Right atrium auricular region (tissue), 2 donors: ENCODE results near the gene DHRS3. TPM values are rescaled to one million over a fixed set of nuclear protein-coding genes. Genes with fewer than 3 reads are reported as not detected.

ENCODE experiments used
- DNase-seq: peaks from one replicate; pipeline ENCODE4 v3.0.0-alpha.2; 2019; ENCODE audit warnings: low spot score
- H3K27ac ChIP-seq, 2 donors: fragments of 200-600 bp; sonication (generic); 1 replicate in 1 of 2; 2 replicates in 1 of 2; pipeline ENCODE4 v1.5.1; 2016 to 2019
- H3K27me3 ChIP-seq, 2 donors: fragments of 200-600 bp; sonication (generic); one replicate each; pipeline versions ENCODE4 v1.5.1 to v1.6.0; 2017 to 2019
- H3K36me3 ChIP-seq: fragments of 200-600 bp; sonication (generic); one replicate; pipeline ENCODE4 v1.5.1; 2016
- H3K4me1 ChIP-seq, 2 donors: fragments of 200-600 bp; sonication (generic); one replicate each; pipeline versions ENCODE4 v1.5.1 to v1.6.0; 2017 to 2019
- H3K4me3 ChIP-seq, 2 donors: fragments of 200-600 bp; sonication (generic); 1 replicate in 1 of 2; 2 replicates in 1 of 2; pipeline ENCODE4 v1.5.1; 2017 to 2019; ENCODE audit warnings: mild to moderate bottlenecking in 1 of 2, moderate library complexity in 1 of 2
- H3K9me3 ChIP-seq, 2 donors: fragments of 200-600 bp; sonication (generic); one replicate each; pipeline ENCODE4 v1.5.1; 2019
- total RNA-seq, 2 donors: library from RNA; depleted of rRNA; stranded (reverse); fragments of >200 nt; gene quantifications; one replicate each; pipeline ENCODE4 v1.1.0, GENCODE V29; 2016
- TF ChIP-seq, protein P1 (sequence below), 2 donors: fragments of 200-600 bp; sonication (generic); IDR thresholded peaks; one replicate each; pipeline ENCODE4 v1.5.1; 2019; ENCODE audit warnings: antibody characterized with exemption in 2 of 2

The DHRS3 gene
- total RNA-seq, 2 donors from 2014 or later, result 50.4 to 78.9 TPM

DNA sequence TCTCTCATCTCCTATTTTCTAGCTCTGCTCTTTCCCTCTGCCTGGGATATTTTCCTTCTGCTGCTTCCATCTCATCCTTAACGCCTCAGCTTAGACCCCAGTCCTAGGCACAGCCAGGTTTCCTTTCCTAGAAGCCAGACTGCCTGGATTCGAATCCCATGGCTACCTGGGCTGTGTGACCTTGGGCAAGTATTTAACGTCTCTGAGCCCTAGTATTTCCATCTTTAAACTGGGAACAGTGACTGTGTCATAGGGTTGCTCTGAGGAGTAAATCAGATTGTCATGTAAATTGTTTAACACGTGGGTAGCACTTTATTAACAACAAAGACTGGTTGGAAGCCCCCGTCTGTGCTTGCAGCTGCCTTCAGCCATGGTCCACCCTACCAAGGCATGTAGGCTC lies 18.4 kb downstream of the DHRS3 start:
- TF ChIP-seq, protein P1, sequence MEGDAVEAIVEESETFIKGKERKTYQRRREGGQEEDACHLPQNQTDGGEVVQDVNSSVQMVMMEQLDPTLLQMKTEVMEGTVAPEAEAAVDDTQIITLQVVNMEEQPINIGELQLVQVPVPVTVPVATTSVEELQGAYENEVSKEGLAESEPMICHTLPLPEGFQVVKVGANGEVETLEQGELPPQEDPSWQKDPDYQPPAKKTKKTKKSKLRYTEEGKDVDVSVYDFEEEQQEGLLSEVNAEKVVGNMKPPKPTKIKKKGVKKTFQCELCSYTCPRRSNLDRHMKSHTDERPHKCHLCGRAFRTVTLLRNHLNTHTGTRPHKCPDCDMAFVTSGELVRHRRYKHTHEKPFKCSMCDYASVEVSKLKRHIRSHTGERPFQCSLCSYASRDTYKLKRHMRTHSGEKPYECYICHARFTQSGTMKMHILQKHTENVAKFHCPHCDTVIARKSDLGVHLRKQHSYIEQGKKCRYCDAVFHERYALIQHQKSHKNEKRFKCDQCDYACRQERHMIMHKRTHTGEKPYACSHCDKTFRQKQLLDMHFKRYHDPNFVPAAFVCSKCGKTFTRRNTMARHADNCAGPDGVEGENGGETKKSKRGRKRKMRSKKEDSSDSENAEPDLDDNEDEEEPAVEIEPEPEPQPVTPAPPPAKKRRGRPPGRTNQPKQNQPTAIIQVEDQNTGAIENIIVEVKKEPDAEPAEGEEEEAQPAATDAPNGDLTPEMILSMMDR (IDR thresholded peaks at IDR 0.05), result no peak
- no peaks in the 10 kb centered on the region for H3K36me3 ChIP-seq
- H3K27me3 ChIP-seq, result no peaks in the 10 kb centered on the region
- H3K9me3 ChIP-seq, result no peaks in the 10 kb centered on the region
- peaks cover 0 to 100% of the 10 kb centered on the region in 2 donors for H3K4me1 ChIP-seq
- peak overlapping the region; percentile 54 to 68 for H3K27ac ChIP-seq
- no peak for DNase-seq
- H3K4me3 ChIP-seq, result no peak overlapping the region

DNA sequence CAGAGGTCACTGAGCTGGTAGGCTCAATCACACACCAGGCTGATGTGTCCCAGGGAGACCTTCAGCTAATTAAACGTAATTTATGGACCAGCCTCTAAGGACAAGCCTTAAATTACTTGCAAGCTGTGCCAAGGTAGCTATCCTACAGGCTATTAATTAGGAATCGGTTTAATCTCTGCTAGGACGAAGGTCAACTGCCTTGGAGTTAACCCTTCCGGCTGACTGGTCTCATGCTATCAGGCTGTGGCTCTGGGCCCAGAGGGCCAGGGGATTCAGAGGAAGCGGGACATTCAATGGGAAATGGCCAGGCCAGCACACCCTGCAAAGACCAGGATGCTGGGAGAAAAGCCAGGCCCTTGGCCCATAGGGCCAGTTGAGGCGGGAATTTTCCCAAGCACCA lies 19.0 kb downstream of the DHRS3 start:
- DNase-seq, result no peak
- TF ChIP-seq, protein P1 (IDR thresholded peaks at IDR 0.05), result no peak
- Histone ChIP-seq H3K27ac (peak overlapping the region; percentile 76 to 93), H3K4me1 (peaks cover 0 to 100% of the 10 kb centered on the region in 2 donors), H3K36me3 (no peaks in the 10 kb centered on the region), H3K9me3 (no peaks in the 10 kb centered on the region), H3K4me3 (no peak overlapping the region), H3K27me3 (no peaks in the 10 kb centered on the region)

DNA sequence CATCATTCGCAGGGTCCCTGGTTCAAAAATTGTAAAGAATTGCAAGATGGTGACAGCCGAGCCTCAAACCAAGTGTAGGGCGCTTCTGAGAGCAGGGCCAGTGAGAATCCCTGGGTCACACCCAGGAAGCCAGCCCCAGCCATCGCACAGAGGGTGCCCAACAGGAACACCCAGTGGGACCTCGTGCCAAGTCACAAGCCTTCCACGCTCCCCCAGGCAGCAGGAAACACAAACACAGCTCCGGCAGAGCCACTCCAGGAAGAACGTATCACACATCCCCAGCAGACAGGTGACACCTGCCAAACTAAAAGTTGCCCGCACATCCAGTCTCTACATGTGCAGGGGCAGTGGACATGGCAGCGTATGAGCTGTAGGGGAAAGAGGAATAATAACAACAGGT lies 20.2 kb downstream of the DHRS3 start:
- peak overlapping the region; percentile 76 to 93 for H3K27ac ChIP-seq
- no peaks in the 10 kb centered on the region for H3K27me3 ChIP-seq
- no peaks in the 10 kb centered on the region for H3K36me3 ChIP-seq
- peaks cover 0 to 100% of the 10 kb centered on the region in 2 donors for H3K4me1 ChIP-seq
- H3K4me3 ChIP-seq, result no peak overlapping the region
- TF ChIP-seq, protein P1 (IDR thresholded peaks at IDR 0.05), result no peak
- no peak for DNase-seq
- H3K9me3 ChIP-seq, result no peaks in the 10 kb centered on the region

DNA sequence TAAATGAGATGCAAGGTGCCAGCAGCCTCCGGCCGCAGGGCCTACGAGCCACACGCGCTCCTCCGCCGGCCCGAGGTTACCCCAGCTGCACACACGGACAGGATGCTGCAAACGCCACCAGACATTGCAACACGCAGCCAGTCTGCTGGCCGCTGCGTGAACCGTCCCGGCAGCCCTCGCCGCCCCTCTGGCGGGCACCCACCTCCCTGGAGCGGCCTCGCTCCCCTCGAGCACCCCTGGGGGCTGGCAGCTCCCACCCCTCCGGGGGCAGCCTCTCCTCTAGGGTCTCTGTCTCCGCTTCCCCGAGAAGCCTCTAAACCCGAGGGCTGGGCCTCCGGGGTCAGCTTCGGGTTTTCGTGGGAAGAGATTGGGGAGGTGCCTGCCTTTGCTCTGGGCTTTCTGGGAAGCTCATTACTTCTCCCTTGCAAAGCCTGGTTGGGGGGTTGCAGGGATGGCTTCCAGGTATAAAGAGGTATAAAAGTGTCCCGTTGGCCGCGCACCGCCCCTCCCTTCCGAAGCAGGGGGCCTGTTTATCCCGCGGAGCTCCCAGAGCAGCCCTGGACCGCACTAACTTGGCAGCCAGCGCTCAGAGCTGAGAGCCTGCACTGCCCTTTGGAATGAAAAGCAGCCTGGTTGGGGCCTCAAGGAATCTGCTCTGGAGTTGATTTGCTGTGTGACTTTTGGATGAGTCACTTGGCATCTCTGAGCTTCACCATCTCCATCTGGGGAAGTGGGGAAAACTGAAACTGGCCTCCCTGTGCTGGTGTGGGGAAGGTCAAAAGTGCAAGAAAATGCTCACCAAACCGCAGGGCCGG lies 21.8 kb downstream of the DHRS3 start:
- Histone ChIP-seq H3K4me1 (peaks cover 0 to 100% of the 10 kb centered on the region in 2 donors), H3K9me3 (no peaks in the 10 kb centered on the region), H3K27me3 (no peaks in the 10 kb centered on the region), H3K27ac (peak overlapping the region; percentile 76 to 93), H3K4me3 (peak overlapping the region; percentile 9 to 41), H3K36me3 (no peaks in the 10 kb centered on the region)
- DNase-seq, result peak; percentile 96
- TF ChIP-seq, protein P1 (IDR thresholded peaks at IDR 0.05), result no peak

DNA sequence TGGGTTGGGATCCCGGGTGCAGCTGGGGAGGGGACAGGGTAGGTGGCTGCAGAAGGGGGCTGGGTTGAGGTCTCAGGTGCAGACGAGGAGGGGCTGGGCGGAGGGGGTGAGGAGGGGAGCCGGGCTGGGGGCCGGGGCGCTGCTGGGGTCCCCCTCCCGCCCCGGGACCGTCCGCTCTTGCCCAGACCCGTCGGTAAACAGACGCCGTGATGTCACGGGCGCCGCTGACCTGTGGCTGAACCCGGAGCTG lies 22.3 kb downstream of the DHRS3 start:
- peaks cover 0 to 100% of the 10 kb centered on the region in 2 donors for H3K4me1 ChIP-seq
- H3K27ac ChIP-seq, result peak overlapping the region; percentile 76 to 93
- TF ChIP-seq, protein P1 (IDR thresholded peaks at IDR 0.05), result no peak
- DNase-seq, result no peak
- H3K4me3 ChIP-seq, result peak overlapping the region; percentile 4 to 41
- H3K36me3 ChIP-seq, result no peaks in the 10 kb centered on the region
- no peaks in the 10 kb centered on the region for H3K9me3 ChIP-seq
- no peaks in the 10 kb centered on the region for H3K27me3 ChIP-seq
